ENCODE results near the gene HAAO.
"Not testable (repeated sequence)": the region's sequence is repeated elsewhere in the genome, so short reads cannot be mapped to it uniquely, and the experiment has no call there.

Gene HAAO

DNA sequence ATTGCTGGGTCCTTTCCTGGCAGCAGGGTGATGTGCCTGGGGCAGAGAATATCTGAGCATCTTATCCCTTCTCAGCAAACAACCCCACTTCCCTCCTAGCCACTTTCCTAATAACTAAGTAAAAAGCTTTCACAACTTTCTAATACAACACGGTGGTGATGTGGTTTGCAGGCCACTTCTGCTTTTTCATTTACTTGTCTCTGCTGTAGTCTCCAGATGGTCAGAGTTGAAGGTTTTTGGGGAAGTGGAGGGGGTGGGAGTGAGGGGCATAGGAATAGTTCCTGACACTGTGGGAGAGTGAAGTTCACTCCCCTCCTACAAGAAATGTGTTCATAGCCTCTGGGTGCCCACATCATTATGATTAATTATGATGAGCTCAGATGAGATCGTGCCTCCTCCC is 40.1 kb downstream of the HAAO start:
- no peak for DNase-seq (ENCODE audit: low read depth, low spot score)

- no peak for DNase-seq (ENCODE audit: low read depth, low spot score)
These were observed 43.5 kb downstream of the HAAO start for GRCh38 chr2:42748840-42749239.

GRCh38 chr2:42747422-42747821 is 45.0 kb downstream of the HAAO start:
- DNase-seq (ENCODE audit: low read depth, low spot score) = no peak

GRCh38 chr2:42744545-42745082 is 47.8 kb downstream of the HAAO start:
- DNase-seq (ENCODE audit: low read depth, low spot score) = no peak

GRCh38 chr2:42743659-42743990 is 48.8 kb downstream of the HAAO start:
- no peak for DNase-seq (ENCODE audit: low read depth, low spot score)

GRCh38 chr2:42742740-42743658 is 49.4 kb downstream of the HAAO start:
- no peak for DNase-seq (ENCODE audit: low read depth, low spot score)

DNA sequence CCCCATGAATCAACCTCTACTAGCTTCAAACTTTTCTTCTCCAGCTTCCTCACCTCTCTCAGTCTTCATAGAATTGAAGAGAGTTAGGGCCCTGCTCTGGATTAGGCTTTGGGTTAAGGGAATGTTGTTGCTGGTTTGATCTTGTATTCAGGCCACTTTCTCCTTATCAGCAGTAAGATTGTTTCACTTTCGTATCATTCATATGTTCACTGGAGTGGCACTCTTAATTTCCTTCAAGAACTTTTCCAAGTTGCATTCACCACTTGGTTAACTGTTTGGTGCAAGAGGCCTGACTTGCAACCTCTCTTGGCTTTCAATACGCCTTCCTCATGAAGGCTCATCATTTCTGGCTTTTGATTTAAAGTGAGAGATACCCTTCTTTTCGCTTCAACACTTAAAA is 51.2 kb downstream of the HAAO start:
- no peak for DNase-seq (ENCODE audit: low read depth, low spot score)

DNA sequence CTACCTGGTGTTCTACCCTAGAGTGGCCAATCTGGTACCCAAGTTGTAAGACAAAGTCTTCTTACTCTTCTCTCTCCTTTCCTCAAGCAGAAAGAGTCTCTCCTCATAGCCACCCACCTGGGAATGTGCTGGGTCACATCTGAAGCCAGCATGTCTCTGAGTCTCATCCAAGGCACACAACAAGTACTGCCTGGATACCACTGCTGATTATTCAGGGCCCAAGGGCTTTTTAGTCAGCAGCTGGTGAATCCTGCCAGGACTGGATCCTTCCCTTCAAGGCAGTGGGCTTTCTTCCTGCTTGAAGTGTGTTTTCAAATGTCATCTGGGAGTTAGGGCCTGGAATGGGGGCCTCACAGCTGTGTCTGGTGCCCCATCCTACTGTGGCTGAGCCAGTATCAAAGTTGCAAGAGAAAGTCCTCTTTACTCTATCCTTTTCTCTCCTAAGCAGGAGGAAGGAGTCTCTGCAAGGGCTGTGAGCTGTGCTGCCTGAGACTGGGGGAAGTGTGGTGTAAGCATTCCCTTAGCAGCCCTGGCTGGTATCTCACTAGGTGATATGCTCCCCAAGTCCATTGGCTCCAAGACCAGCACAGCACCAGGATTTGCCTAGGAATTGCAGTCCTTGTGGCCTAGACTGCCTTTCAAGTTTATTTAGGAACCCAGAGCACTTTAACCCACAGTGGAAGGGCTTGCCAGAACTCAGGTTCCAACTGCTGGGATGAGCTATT is 55.6 kb downstream of the HAAO start:
- DNase-seq (ENCODE audit: low read depth, low spot score) = no peak

GRCh38 chr2:42733852-42734251 is 58.5 kb downstream of the HAAO start:
- DNase-seq (ENCODE audit: low read depth, low spot score) = no peak

DNA sequence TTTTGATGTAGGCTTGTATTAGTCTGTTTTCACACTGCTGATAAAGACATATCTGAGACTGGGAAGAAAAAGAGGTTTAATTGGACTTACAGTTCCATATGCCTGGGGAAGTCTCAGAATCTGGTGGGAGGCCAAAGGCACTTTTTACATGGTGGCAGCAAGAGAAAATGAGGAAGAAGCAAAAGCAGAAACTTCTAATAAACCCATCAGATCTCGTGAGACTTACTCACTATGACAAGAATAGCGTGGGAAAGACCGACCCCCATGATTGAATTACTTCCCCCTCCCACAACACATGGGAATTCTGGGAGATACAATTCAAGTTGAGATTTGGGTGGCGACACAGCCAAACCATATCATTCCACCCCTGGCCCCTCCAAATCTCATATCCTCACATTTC is 61.1 kb downstream of the HAAO start:
- DNase-seq (ENCODE audit: low read depth, low spot score) = not testable (repeated sequence)

DNA sequence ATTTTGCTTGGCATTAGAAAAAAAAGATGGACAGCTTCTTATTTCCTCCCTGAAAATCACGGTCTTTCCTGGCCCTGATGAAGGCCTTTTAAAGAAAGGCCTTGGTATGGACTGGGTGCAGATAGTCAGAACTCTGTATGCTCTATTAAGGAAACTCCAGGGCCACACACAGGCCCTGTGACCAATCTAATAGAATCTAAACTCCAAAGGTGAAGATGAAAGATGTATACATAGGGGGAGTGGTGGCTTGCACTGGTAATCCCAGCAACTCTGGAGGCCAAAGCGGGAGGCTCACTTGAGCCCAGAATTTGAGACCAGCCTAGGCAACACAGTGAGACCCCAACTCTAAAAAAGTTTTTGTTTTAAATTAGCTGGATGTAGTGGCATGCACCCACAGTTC is 65.7 kb downstream of the HAAO start:
- no peak for DNase-seq (ENCODE audit: low read depth, low spot score)

DNA sequence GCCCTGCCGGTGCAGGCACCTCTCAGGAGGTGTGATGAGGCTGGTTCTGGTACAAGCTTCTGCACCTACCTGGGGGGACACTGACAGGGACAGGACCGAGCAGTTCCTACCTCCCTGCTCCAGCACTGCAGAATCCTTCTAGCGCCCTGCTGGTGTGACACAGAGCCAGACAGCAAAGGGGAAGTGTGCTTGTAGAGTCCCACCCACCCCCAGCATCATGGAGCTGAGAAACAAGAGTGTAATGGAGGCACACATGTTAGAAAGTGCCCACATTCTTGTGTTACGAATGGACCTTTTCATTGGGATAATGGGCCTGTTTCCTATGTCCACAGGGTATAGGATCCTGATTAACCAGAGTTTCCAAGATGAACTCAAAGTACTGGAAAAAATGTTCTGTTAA is 66.7 kb downstream of the HAAO start:
- DNase-seq (ENCODE audit: low read depth, low spot score) = no peak

DNA sequence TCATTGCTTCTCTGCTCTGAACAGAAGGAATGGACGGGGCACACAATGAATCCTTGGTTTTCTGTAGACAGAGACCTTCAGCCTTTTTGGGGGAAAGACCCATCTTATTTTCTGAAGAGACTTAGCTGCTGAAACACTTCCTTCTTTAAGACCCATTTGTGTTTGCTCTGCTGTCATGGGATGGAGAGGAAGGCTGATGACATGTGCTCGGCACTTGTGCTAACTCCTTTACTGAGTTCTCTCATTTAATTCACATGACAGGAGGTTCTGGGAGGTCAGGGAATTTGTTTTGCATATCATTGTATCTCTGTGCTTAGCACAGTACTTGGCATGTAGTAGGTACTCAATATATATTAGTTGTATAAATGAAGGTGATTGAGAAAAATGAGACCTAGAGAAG is 67.5 kb downstream of the HAAO start:
- no peak for DNase-seq (ENCODE audit: low read depth, low spot score)

DNA sequence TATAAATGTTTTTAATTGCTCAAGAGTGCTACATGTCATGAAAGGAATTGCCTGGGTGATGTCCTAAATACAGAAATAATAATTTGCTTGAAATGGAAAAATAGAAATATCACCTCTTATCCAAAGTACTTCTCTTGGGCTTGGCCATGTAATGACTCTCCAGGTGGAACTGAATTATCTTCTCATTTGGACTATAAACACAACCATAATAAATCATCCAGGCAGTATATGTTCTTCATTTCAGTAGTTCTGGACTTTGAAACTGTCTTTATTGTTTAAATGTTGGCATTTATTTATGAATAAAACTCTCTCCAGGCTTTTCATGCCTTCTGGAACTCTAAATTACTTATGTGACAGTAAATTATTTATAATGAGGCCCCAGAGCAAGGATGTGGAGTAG is 68.9 kb downstream of the HAAO start:
- DNase-seq (ENCODE audit: low read depth, low spot score) = no peak

GRCh38 chr2:42722320-42723190 is 69.8 kb downstream of the HAAO start:
- no peak for DNase-seq (ENCODE audit: low read depth, low spot score)

GRCh38 chr2:42721898-42722297 is 70.5 kb downstream of the HAAO start:
- DNase-seq (ENCODE audit: low read depth, low spot score) = no peak

All from smooth muscle cell of the brain vasculature (primary cell).